Heart left ventricle (tissue), 16 donors: ENCODE measurements around the gene CACNA1D. TPM values are rescaled to one million over a fixed set of nuclear protein-coding genes. Genes with fewer than 3 reads are reported as not detected.

ENCODE experiments used
- ATAC-seq, 4 donors: fragments of 200-7000 bp; cut with Tn5 transposase; one replicate each; pipeline ENCODE4 v1.9.1; 2020 to 2022; ENCODE audit warnings: moderate library complexity in 4 of 4, mild to moderate bottlenecking in 3 of 4, moderate number of reproducible peaks in 1 of 4
- DNase-seq, 5 donors: peaks; one replicate each; pipeline ENCODE4 v3.0.0-alpha.2; 2020
- H3K27ac ChIP-seq, 12 donors: fragments of 200-600 bp; sonication (generic) in 4 of 12; one replicate each; pipeline versions ENCODE4 v1.5.0 to v1.8.0; 2016 to 2022; ENCODE audit warnings: mild to moderate bottlenecking in 2 of 12
- H3K27me3 ChIP-seq, 9 donors: fragments of 200-600 bp; sonication (generic) in 2 of 9; one replicate each; pipeline versions ENCODE4 v1.5.1 to v1.8.0; 2016 to 2022; ENCODE audit warnings: mild to moderate bottlenecking in 3 of 9
- H3K36me3 ChIP-seq, 9 donors: fragments of 200-600 bp; sonication (generic) in 2 of 9; one replicate each; pipeline versions ENCODE4 v1.5.0 to v1.8.0; 2018 to 2022; ENCODE audit warnings: mild to moderate bottlenecking in 2 of 9
- H3K4me1 ChIP-seq, 12 donors: fragments of 200-600 bp; sonication (generic) in 4 of 12; one replicate each; pipeline versions ENCODE4 v1.5.0 to v1.8.0; 2016 to 2022; ENCODE audit warnings: mild to moderate bottlenecking in 3 of 12
- H3K4me3 ChIP-seq, 12 donors: fragments of 200-600 bp; sonication (generic) in 4 of 12; one replicate each; pipeline versions ENCODE4 v1.5.0 to v1.8.0; 2017 to 2022; ENCODE audit warnings: mild to moderate bottlenecking in 9 of 12, moderate library complexity in 4 of 12
- H3K9me3 ChIP-seq, 12 donors: fragments of 200-600 bp; sonication (generic) in 4 of 12; one replicate each; pipeline versions ENCODE4 v1.5.0 to v1.8.0; 2016 to 2022; ENCODE audit warnings: mild to moderate bottlenecking in 1 of 12
- CTCF ChIP-seq, 12 donors: fragments of 200-600 bp; sonication (generic) in 4 of 12; IDR thresholded peaks; one replicate each; pipeline versions ENCODE4 v1.5.0 to v1.8.0; 2018 to 2022; ENCODE audit warnings: antibody characterized with exemption in 12 of 12, mild to moderate bottlenecking in 5 of 12
- POLR2A ChIP-seq, 2 donors: fragments of 450-650 bp; IDR thresholded peaks; one replicate each; pipeline ENCODE4 v1.6.1; 2017; ENCODE audit warnings: antibody characterized with exemption in 2 of 2, mild to moderate bottlenecking in 2 of 2, moderate library complexity in 2 of 2
- WGBS, 4 donors: extraction: QIAGEN DNeasy Blood & Tissue Kit in 2 of 4; methylation state at CpG; one replicate each; pipeline versions ENCODE4 v1.1.5 to v1.1.7; 2013 to 2018; 5-methylcytosine and 5-hydroxymethylcytosine counted together
- intact Hi-C, 10 donors: fragments of 100-400 bp; cut with DNase I; formaldehyde crosslinking; loops; one replicate each; pipeline versions ENCODE4 v1.11.1 to v1.14.2; 2022
- polyA plus RNA-seq, 2 donors: library from polyadenylated mRNA; stranded (reverse); fragments of 200-250 nt; gene quantifications; one replicate each; pipeline ENCODE4 v1.2.3, GENCODE V29; 2013
- total RNA-seq, 9 donors: library from RNA; depleted of rRNA in 2 of 9; stranded (reverse); fragments of >200 nt in 2 of 9; fragmentation: NEBNext Ultra II Directional in 3 of 9; extraction: Animal tissue kit (Norgen Biotek cat#: 25700) in 3 of 9; gene quantifications; one replicate each; pipeline versions ENCODE4 v1.1.0 to v1.2.4, GENCODE V29; 2016 to 2023
- donor health status: ischemic (EF 13 %, LVEDD 7.1; RV severe dilation, severe dysfunction).
- donor health status: healthy with polysubstance abuse.
- donor health status: DM: no; HTN: yes; CAD: no.
- donor health status: DM: no; HTN: no; CAD: no.
- donor health status: ischemic (EF 25% LVEDD 6.9; RV normal size, moderate dysfunction).
- donor health status: ischemic (EF 25% LVEDD 5.7; RV mildly dilated, moderate dysfunction).
- donor health status: healthy.
- donor health status: DM: yes; HTN: yes; CAD: no.
- donor health status: ischemic (EF 35%, LVEDD 5.7; RV mildly dilated, moderate dysfunction).
- donor health status: nonischemic (EF 11% LVEDD 7.7; RV severe dilation, severe dysfunction).
- donor health status: DM: yes; HTN: yes; CAD: no.
- donor health status: PGD.
- donor health status: ischemic (EF 29% LVEDD 5.4; RV normal size, mild dysfunction).
- donor health status: nonischemic (EF 23%, LVEDD 6.1; RV moderate dilation, normal function).

CACNA1D gene
- total and polyA plus RNA-seq, 11 donors = 0.06 to 2.4 (median 0.40) TPM; not detected in 1

- Histone ChIP-seq H3K9me3 (peaks cover 0 to 15% (median 0%) of the 10 kb centered on the region in 12 donors), H3K27ac (no peak overlapping the region), H3K4me1 (no peaks in the 10 kb centered on the region), H3K36me3 (no peaks in the 10 kb centered on the region), H3K4me3 (no peak overlapping the region), H3K27me3 (peaks cover 0 to 11% (median 0%) of the 10 kb centered on the region in 9 donors)
- DNase-seq (no peak), ATAC-seq (no peak)
- WGBS, 4 donors = 78 to 88% (median 83%) methylated on average over 4 of the region's 4 CpGs
- intact Hi-C loops = no loop called here
- no peak for TF ChIP-seq CTCF (IDR thresholded peaks at IDR 0.05)
- TF ChIP-seq POLR2A (IDR thresholded peaks at IDR 0.05) = no peak
These were observed 155.4 kb downstream of the CACNA1D start for GRCh38 chr3:53649816-53650215.

DNA sequence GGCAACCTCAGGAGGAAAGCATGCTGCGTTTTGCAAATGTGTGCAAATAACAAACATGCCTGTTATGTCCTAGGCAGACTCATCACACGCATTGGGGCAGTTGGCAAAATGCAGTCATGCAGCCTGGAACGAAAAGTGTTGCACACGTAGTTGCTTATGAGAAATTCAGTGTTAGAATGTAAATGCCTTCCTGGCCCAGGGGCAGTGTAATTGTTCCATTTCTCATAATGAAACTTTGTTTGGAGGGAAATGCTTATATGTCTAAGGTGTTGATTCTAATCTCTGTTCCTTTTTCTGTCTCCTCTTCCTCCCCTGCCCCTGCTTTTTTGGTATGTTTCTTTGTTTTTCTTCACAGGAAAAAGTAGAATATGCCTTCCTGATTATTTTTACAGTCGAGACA, 156.0 kb downstream of the CACNA1D start:
- no peak for ATAC-seq
- TF ChIP-seq POLR2A (IDR thresholded peaks at IDR 0.05) (no peak), CTCF (IDR thresholded peaks at IDR 0.05) (no peak)
- Histone ChIP-seq H3K9me3 (peaks cover 0 to 17% (median 0%) of the 10 kb centered on the region in 12 donors), H3K4me1 (no peaks in the 10 kb centered on the region), H3K4me3 (no peak overlapping the region), H3K27me3 (peaks cover 0 to 8% (median 0%) of the 10 kb centered on the region in 9 donors), H3K27ac (no peak overlapping the region), H3K36me3 (no peaks in the 10 kb centered on the region)
- 71 to 79% (median 73%) methylated on average over 5 of the region's 5 CpGs for WGBS, 4 donors
- intact Hi-C loops = no loop called here
- no peak for DNase-seq

DNA sequence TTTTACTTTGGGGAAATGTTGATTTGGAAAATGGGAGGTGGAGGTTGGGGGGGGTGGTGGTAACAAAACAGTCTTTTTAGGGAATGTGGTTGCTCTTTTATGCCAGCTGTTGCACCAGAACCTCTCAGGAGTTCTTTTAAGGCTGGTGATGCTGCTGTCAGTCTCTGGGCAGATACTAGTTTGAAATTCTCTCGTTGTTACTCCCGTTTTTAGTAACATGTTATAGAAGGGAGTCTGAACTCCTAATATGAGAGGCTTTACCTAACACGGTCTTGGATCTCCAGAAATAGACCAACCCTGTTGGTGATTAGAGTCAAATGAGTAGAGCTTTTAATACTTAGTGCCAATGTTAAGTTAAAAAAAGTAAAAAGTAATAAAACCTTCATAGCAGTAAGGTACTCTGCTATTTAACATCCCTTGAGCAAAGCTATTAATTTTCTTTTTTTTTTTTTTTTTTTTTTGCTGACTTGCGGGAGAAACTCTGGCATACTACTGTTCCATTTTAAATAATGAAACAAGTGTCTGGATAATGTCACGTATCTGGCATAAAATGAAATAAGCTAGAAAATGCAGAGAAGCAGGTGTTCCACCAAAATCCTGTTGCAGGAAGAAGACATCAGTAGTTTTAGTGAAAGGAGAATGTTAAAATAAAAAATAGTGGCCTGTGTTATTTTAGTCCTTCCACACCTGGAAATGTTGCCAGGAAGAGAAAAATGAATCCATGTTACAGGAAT, 156.7 kb downstream of the CACNA1D start:
- ATAC-seq (no peak), DNase-seq (no peak)
- no peaks in the 10 kb centered on the region for H3K36me3 ChIP-seq
- H3K9me3 ChIP-seq = peaks cover 0 to 17% (median 0%) of the 10 kb centered on the region in 12 donors
- 63 to 74% (median 69%) methylated on average over 5 of the region's 5 CpGs for WGBS, 4 donors
- no peak overlapping the region for H3K4me3 ChIP-seq
- H3K4me1 ChIP-seq = no peaks in the 10 kb centered on the region
- no peak for TF ChIP-seq CTCF (IDR thresholded peaks at IDR 0.05)
- TF ChIP-seq POLR2A (IDR thresholded peaks at IDR 0.05) = no peak
- no peak overlapping the region for H3K27ac ChIP-seq
- intact Hi-C loops = no loop called here
- H3K27me3 ChIP-seq = peaks cover 0 to 6% (median 0%) of the 10 kb centered on the region in 9 donors

GRCh38 chr3:53651927-53652326, 157.5 kb downstream of the CACNA1D start:
- 92 to 97% (median 96%) methylated on average over 8 of the region's 8 CpGs for WGBS, 4 donors
- intact Hi-C loops = no loop called here
- H3K4me1 ChIP-seq = no peaks in the 10 kb centered on the region
- H3K36me3 ChIP-seq = no peaks in the 10 kb centered on the region
- no peak overlapping the region for H3K27ac ChIP-seq
- TF ChIP-seq CTCF (IDR thresholded peaks at IDR 0.05) (no peak), POLR2A (IDR thresholded peaks at IDR 0.05) (no peak)
- H3K9me3 ChIP-seq = peaks cover 0 to 17% (median 0%) of the 10 kb centered on the region in 12 donors
- no peak overlapping the region for H3K4me3 ChIP-seq
- DNase-seq (no peak), ATAC-seq (no peak)
- H3K27me3 ChIP-seq = peaks cover 0 to 6% (median 0%) of the 10 kb centered on the region in 9 donors
